T-cell (primary cell): Measurements from ENCODE around the gene CHD5. TPM values are rescaled to one million over a fixed set of nuclear protein-coding genes. Genes with fewer than 3 reads are reported as not detected.

Source experiments
- ATAC-seq, 4 experiments: fragments of 200-7000 bp in 3 of 4; fragments of 150-1000 bp in 1 of 4; cut with Tn5 transposase; replicated peaks in 1 of 4; 1 replicate in 3 of 4; 2 replicates in 1 of 4; pipeline ENCODE4 v1.10.0; 2021; ENCODE audit warnings: moderate library complexity in 3 of 4, mild to moderate bottlenecking in 2 of 4, moderate number of reproducible peaks in 1 of 4
- CTCF ChIA-PET, 2 donors: fragments of 300-600 bp; sonication (Branson Sonifier 250); formaldehyde crosslinking; loops; one replicate each; lab custom pipeline; 2022; ENCODE audit warnings: antibody characterized with exemption in 2 of 2; lab: Charles Lee
- POLR2A ChIA-PET, 2 donors: fragments of 300-600 bp; sonication (Branson Sonifier 250); formaldehyde crosslinking; loops; one replicate each; lab custom pipeline; 2022; ENCODE audit warnings: antibody characterized with exemption in 2 of 2; lab: Charles Lee
- DNase-seq, 35 experiments: peaks; one replicate each; pipeline versions ENCODE4 v3.0.0 to v3.0.0-alpha.2; 2013 to 2023
- H3K27ac ChIP-seq: one replicate; pipeline ENCODE4 v1.5.1; 2013; ENCODE audit warnings: low read length
- H3K27me3 ChIP-seq, 2 experiments: replicated peaks in 1 of 2; 1 replicate in 1 of 2; 2 replicates in 1 of 2; pipeline versions ENCODE4 v1.6.1 to v1.7.0; 2013; ENCODE audit warnings: low read length in 1 of 2, mixed read lengths in 1 of 2; ENCODE audit not compliant: control insufficient read depth in 2 of 2, insufficient read depth in 2 of 2; ENCODE audit errors: extremely low read depth in 1 of 2
- H3K36me3 ChIP-seq, 2 donors: 1 replicate in 1 of 2; 2 replicates in 1 of 2; pipeline versions ENCODE4 v1.6.1 to v1.7.0; 2013; ENCODE audit warnings: low read length in 1 of 2; ENCODE audit not compliant: control insufficient read depth in 2 of 2, insufficient read depth in 1 of 2; ENCODE audit errors: extremely low read depth in 1 of 2
- H3K4me1 ChIP-seq, 2 experiments: 1 replicate in 1 of 2; 2 replicates in 1 of 2; pipeline versions ENCODE4 v1.6.1 to v1.7.0; 2013; ENCODE audit warnings: low read length in 2 of 2, mixed read lengths in 1 of 2; ENCODE audit not compliant: insufficient read depth in 2 of 2, control insufficient read depth in 1 of 2; ENCODE audit errors: extremely low read depth in 1 of 2
- H3K4me3 ChIP-seq, 2 donors: 1 replicate in 1 of 2; 2 replicates in 1 of 2; pipeline versions ENCODE4 v1.5.1 to v1.7.0; 2013; ENCODE audit warnings: mild to moderate bottlenecking in 2 of 2, low read length in 1 of 2, moderate library complexity in 1 of 2; ENCODE audit not compliant: control insufficient read depth in 1 of 2; ENCODE audit errors: extremely low read depth in 1 of 2
- H3K9me3 ChIP-seq: 2 replicates; pipeline ENCODE4 v1.7.0; 2013
- H3K27ac Mint-ChIP-seq, 2 donors: one replicate each; pipeline ENCODE4 v1.8.0; 2020 to 2021; ENCODE audit warnings: mild to moderate bottlenecking in 2 of 2, mixed read lengths in 2 of 2
- H3K27me3 Mint-ChIP-seq, 2 donors: one replicate each; pipeline ENCODE4 v1.8.0; 2021 to 2022; ENCODE audit warnings: mixed read lengths in 2 of 2
- H3K36me3 Mint-ChIP-seq: one replicate; pipeline ENCODE4 v1.8.0; 2021; ENCODE audit warnings: mixed read lengths
- H3K4me1 Mint-ChIP-seq, 3 donors: one replicate each; pipeline ENCODE4 v1.8.0; 2020 to 2022; ENCODE audit warnings: mixed read lengths in 3 of 3, mild to moderate bottlenecking in 1 of 3
- H3K4me3 Mint-ChIP-seq, 3 donors: one replicate each; pipeline ENCODE4 v1.8.0; 2020 to 2022; ENCODE audit warnings: mild to moderate bottlenecking in 3 of 3, mixed read lengths in 3 of 3, moderate library complexity in 3 of 3
- H3K9me3 Mint-ChIP-seq, 3 donors: one replicate each; pipeline ENCODE4 v1.8.0; 2020 to 2022; ENCODE audit warnings: mixed read lengths in 3 of 3
- WGBS: methylation state at CpG from one replicate; pipeline ENCODE4 v1.1.5; 2013; ENCODE audit warnings: missing lambda C conversion rate; ENCODE audit not compliant: insufficient coverage; 5-methylcytosine and 5-hydroxymethylcytosine counted together
- total RNA-seq, 35 experiments: library from RNA in 6 of 35; stranded (reverse) in 6 of 35; fragments of 120-200 nt in 1 of 35; gene quantifications; one replicate each; pipeline versions ENCODE4 v1.2.1 to v1.2.4 and lab custom pipeline; 2013 to 2026

CHD5 gene
- total RNA-seq, 5 donors from 2014 or later (not counting 1 experiment from before 2014, with no cell fraction given): 0.05 to 0.23 (median 0.16) TPM

DNA sequence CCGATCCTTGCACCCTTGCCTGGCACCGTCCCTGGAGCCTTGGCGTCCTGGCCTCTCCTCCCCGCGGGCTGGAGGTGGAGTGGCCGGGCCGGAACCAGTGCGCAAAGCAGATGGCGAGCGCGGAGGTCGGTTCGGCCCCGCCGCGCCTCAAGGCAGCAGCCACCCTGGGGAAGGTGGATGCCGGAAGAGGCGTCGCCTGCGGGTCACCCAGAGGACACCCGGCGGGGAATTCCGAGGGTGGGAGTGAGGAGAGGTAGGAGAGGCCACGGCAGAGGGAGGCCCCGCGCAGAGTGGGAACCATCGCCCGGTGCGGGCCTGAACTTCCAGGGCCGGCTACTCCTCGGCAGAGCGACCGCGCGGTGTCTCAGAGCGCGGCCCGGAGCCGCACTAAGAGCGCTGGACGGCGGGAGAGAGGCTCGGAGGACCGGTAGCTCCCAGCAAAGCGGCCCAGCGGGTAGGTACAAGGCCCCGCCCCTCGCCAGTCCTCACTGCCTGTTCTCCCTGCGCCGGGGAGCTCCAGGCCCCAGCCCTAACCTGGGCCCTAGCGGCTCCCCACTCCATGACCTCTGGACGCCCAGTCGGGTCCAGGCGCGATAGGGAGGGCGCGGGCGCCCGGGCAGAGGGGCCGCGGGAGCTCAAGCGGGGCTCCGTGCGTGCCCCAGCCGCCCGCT lies 25.9 kb upstream of the CHD5 start, which contains the start of gene RNF207:
RNF207 (plus strand) TSS at position 271 of the 671 bp plus-strand sequence. CDS start 417 bp downstream, outside the sequence.
- ChIA-PET CTCF (interaction anchor here in 1 of 2 donors (0.5 to 0.6 kb wide), 2 partner anchors 17 to 420 kb away, joined by 3 to 4 read pairs; no protein-coding TSS in a partner anchor), POLR2A (no interaction called here)
- Mint-ChIP-seq H3K4me3 (peak within 1 kb of the TSS; percentile 69 to 72 (median 71)), H3K27me3 (peaks cover 4 to 19% of the 10 kb centered on the region in 2 donors), H3K36me3 (no peaks in the 10 kb centered on the region), H3K9me3 (no peaks in the 10 kb centered on the region), H3K27ac (no peak within 1 kb of the TSS), H3K4me1 (peaks cover 3 to 24% (median 15%) of the 10 kb centered on the region in 3 donors)
- Histone ChIP-seq H3K27me3 (peaks cover 3 to 63% of the 10 kb centered on the region in 2 experiments), H3K4me3 (peak within 1 kb of the TSS; percentile 60 to 75), H3K4me1 (peaks cover 6 to 38% of the 10 kb centered on the region in 2 experiments), H3K9me3 (no peaks in the 10 kb centered on the region), H3K36me3 (no peaks in the 10 kb centered on the region), H3K27ac (no peak within 1 kb of the TSS)
- 2% methylated on average over 66 of the region's 66 CpGs for WGBS
- ATAC-seq: peak; percentile 47 to 84 (median 58)
- DNase-seq: peak in 28 of 35 experiments; percentile 19 to 73 (median 36)

DNA sequence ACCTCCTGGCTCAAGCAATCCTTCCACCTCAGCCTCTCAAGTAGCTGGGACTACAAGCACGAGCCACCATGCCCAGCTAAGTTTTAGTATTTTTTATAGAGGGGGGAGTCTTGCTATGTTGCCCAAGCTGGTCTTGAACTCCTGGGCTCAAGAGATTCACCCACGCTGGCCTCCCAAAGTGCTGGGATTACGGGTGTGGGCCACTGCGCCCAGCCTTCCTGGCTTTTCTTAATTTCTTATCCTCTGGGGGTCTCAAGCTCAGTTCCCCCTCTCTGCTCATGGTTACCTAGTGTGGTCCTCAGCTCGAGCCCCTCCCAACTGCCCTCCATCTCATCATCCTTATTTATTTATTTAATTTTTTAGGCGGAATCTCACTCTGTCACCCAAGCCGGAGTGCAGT lies 22.1 kb upstream of the CHD5 start:
- ChIA-PET POLR2A (interaction anchor here in 1 of 2 donors (0.6 kb wide), 1 partner anchor 667 kb away, joined by 3 read pairs; no protein-coding TSS in a partner anchor), CTCF (interaction anchor here (0.6 to 1.2 kb wide), 4 partner anchors 16 to 706 kb away, joined by 3 to 5 read pairs (median 4); no protein-coding TSS in a partner anchor)
- no peak overlapping the region for H3K4me3 ChIP-seq
- Mint-ChIP-seq H3K36me3 (no peaks in the 10 kb centered on the region), H3K27ac (no peak overlapping the region), H3K4me1 (peaks cover 36 to 47% (median 36%) of the 10 kb centered on the region in 3 donors), H3K4me3 (no peak overlapping the region), H3K27me3 (peaks cover 0 to 7% of the 10 kb centered on the region in 2 donors), H3K9me3 (peaks cover 0 to 3% (median 0%) of the 10 kb centered on the region in 3 donors)
- peaks cover 14 to 52% of the 10 kb centered on the region in 2 experiments for H3K4me1 ChIP-seq
- 96% methylated on average over 4 of the region's 7 CpGs for WGBS
- no peak overlapping the region for H3K27ac ChIP-seq
- H3K36me3 ChIP-seq: peaks cover 0 to 2% of the 10 kb centered on the region in 2 donors
- H3K9me3 ChIP-seq: no peaks in the 10 kb centered on the region
- H3K27me3 ChIP-seq: peaks cover 3 to 30% of the 10 kb centered on the region in 2 experiments
- no peak for ATAC-seq
- DNase-seq: no peak

DNA sequence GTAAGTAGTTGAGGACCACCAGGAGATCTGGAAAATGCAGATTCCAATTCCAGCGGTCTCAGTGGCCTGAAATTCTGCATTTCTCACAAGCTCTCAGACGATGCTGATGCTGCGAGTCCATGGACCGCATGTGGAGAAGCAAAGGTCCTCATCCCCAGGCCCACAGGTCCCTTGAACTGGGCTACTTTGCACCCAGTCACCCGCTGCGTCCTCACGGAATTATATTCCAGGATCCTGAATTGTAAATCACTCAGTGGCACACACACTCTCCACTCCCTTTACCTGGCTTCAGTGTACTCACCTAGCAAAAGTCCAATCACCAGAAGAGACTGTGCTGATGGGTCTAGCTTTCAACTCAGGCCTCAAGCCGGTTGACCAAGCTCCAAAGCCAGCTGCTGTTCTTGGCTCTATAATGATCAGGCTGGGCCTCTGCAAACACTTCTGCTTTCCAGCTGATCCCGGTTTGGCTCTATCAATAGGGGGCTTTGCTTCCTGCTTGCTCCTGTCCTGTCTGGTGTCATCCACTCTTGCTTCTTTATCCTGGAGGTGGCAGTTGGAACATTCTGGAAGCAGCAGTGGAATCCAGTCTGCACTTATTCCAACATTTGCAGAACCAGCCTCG lies 20.2 kb upstream of the CHD5 start:
- Histone ChIP-seq H3K4me1 (peaks cover 12 to 40% of the 10 kb centered on the region in 2 experiments), H3K9me3 (no peaks in the 10 kb centered on the region), H3K27me3 (peaks cover 0 to 10% of the 10 kb centered on the region in 2 experiments), H3K27ac (peak overlapping the region; percentile 58), H3K4me3 (peak overlapping the region; percentile 93 to 98), H3K36me3 (peaks cover 0 to 22% of the 10 kb centered on the region in 2 donors)
- H3K27me3 Mint-ChIP-seq: peaks cover 0 to 1% of the 10 kb centered on the region in 2 donors
- peak overlapping the region; percentile 85 to 97 (median 96) for H3K4me3 Mint-ChIP-seq
- H3K4me1 Mint-ChIP-seq: peaks cover 48 to 55% (median 51%) of the 10 kb centered on the region in 3 donors
- H3K9me3 Mint-ChIP-seq: peaks cover 0 to 3% (median 0%) of the 10 kb centered on the region in 3 donors
- ChIA-PET POLR2A (no interaction called here), CTCF (interaction anchor here (0.5 to 0.6 kb wide), 2 partner anchors 45 to 492 kb away, joined by 3 to 9 read pairs; no protein-coding TSS in a partner anchor)
- H3K27ac Mint-ChIP-seq: peak overlapping the region; percentile 97
- peaks cover 8% of the 10 kb centered on the region for H3K36me3 Mint-ChIP-seq
- WGBS: 95% methylated on average over 10 of the region's 10 CpGs
- DNase-seq (no peak), ATAC-seq (no peak)

DNA sequence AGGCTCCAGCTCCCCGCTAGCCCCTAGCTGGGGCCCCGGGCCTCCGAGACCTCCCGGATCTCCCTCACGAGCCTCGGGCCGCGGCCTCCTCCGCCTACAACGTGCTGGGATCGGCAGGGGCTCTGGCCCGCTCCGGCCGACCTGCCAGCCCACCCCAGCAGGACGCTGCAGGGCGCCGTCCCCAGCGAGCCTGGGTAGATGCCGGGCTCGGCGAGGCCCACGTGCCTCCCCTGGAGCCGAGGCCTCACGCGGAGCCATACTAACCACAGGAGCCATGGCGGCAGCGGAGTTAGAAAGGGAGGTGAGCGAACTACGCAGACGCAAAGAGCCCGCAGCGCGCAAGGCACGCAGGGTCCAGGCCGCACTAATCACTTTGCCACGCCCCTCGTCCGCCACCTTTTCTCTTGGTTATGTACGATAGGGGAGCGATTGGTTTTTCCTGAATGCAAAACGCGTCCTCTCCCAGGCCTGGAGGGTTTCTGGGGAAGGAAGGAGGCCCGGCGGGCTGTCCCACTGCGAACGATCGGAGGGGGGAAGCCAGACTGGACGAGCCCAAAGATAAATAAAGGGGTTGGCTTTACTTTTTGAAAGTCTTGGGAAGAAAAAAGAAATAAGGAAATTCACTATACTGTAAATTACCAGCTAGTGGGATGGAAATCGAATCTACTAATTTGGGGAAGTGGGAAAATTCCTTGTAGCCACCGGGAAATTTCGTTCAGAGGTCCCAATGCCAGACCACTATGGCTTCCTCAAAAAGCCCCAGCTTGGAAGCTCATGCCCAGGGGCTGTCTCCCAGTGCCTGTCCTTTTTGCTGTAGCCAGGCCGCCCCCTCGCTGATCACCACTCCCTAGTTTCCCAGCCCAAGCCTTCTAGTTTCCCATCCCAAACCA lies 19.4 kb upstream of the CHD5 start, which contains the start of gene RPL22:
RPL22 (minus strand) TSS at position 298 of the 890 bp plus-strand sequence; CDS start at position 276, 22 bp downstream.
- Histone ChIP-seq H3K27ac (peak within 1 kb of the TSS; percentile 61), H3K4me1 (peaks cover 12 to 32% of the 10 kb centered on the region in 2 experiments), H3K27me3 (peaks cover 0 to 3% of the 10 kb centered on the region in 2 experiments), H3K4me3 (peak within 1 kb of the TSS; percentile 93 to 98), H3K9me3 (no peaks in the 10 kb centered on the region), H3K36me3 (peaks cover 0 to 28% of the 10 kb centered on the region in 2 donors)
- Mint-ChIP-seq H3K9me3 (peaks cover 0 to 3% (median 0%) of the 10 kb centered on the region in 3 donors), H3K27ac (peak within 1 kb of the TSS; percentile 97), H3K36me3 (peaks cover 8% of the 10 kb centered on the region), H3K4me3 (peak within 1 kb of the TSS; percentile 85 to 97 (median 96)), H3K4me1 (peaks cover 42 to 51% (median 50%) of the 10 kb centered on the region in 3 donors), H3K27me3 (peaks cover 0 to 1% of the 10 kb centered on the region in 2 donors)
- 3% methylated on average over 45 of the region's 53 CpGs for WGBS
- peak; percentile 97 to 98 (median 97) for ATAC-seq
- ChIA-PET CTCF (no interaction called here), POLR2A (interaction anchor here in 1 of 2 donors (0.6 kb wide), 1 partner anchor 194 kb away, joined by 5 read pairs; the partner anchor contains the start of gene ACOT7)
- peak; percentile 91 to 99 (median 96) for DNase-seq

DNA sequence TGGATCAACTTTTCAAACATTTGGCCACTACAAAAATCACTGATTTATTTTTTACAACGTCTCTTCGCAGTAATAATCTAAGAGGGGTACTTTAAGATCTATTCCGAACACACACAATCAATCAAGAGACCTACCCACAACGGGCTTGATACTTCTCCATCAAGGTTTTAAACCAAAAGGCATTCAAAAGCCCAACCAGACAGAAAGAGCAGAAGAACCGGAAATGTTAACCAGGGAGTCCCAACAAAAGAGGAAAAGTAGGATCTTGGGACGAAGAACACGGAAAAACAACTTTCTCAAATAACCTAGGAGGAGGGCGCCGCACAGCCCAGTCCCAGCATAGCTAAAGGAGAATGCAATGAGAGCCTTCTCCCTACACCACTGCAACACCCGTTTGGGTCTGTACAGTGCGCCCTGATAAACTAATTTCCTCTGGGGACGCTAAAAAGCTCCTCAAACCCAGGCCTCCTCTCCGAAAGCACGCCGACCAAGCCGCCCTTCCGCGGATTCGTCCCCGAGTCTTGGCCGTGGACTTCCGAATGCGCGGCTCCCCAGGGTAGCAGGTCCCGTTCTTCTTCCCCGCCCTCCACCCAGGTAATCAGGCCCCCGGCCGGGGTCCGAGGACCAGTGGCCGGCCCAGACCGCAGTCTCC lies 18.7 kb upstream of the CHD5 start:
- H3K36me3 ChIP-seq: peaks cover 0 to 35% of the 10 kb centered on the region in 2 donors
- Mint-ChIP-seq H3K27me3 (no peaks in the 10 kb centered on the region), H3K9me3 (peaks cover 0 to 3% (median 0%) of the 10 kb centered on the region in 3 donors), H3K4me3 (peak overlapping the region; percentile 85 to 97 (median 96)), H3K27ac (peak overlapping the region; percentile 82 to 97), H3K36me3 (peaks cover 8% of the 10 kb centered on the region), H3K4me1 (peaks cover 43 to 52% (median 51%) of the 10 kb centered on the region in 3 donors)
- ATAC-seq (peak; percentile 9 to 26 (median 14)), DNase-seq (peak in 7 of 35 experiments; percentile 12 to 39 (median 25))
- CTCF ChIA-PET: no interaction called here
- no peaks in the 10 kb centered on the region for H3K9me3 ChIP-seq
- WGBS: 0% methylated on average over 27 of the region's 31 CpGs
- peaks cover 0 to 3% of the 10 kb centered on the region in 2 experiments for H3K27me3 ChIP-seq
- POLR2A ChIA-PET: interaction anchor here in 1 of 2 donors (0.5 to 0.6 kb wide), 2 partner anchors 195 to 262 kb away, joined by 5 to 9 read pairs; partner anchors contain the start of gene ACOT7
- peak overlapping the region; percentile 61 for H3K27ac ChIP-seq
- peak overlapping the region; percentile 93 to 98 for H3K4me3 ChIP-seq
- H3K4me1 ChIP-seq: peaks cover 12 to 32% of the 10 kb centered on the region in 2 experiments
